HepG2 (cell line): ENCODE data around the gene RPL19. TPM values are rescaled to one million over a fixed set of nuclear protein-coding genes. Genes with fewer than 3 reads are reported as not detected.

ENCODE experiments used
- ATAC-seq: fragments of 200-7000 bp; cut with Tn5 transposase; 3 replicates; pipeline ENCODE4 v1.9.1; 2020; ENCODE audit warnings: mild to moderate bottlenecking, moderate library complexity
- BruUV-seq: library from RNA; stranded (reverse); fragments of 400-500 nt; replicated peaks from 2 replicates; lab custom pipeline; 2021; lab: Mats Ljungman, UMichigan
- CTCF ChIA-PET: fragments of 300-600 bp; formaldehyde crosslinking; extraction: SDS; loops from one replicate; lab custom pipeline; 2021; ENCODE audit warnings: low total read pairs, inconsistent platforms, low intra/inter-chr PET ratio; lab: Yijun Ruan, JAX
- POLR2A ChIA-PET: fragments of 350-600 bp; sonication (Branson Sonifier 250); formaldehyde crosslinking; loops from one replicate; lab custom pipeline; 2020; ENCODE audit warnings: antibody characterized with exemption, inconsistent platforms; lab: Yijun Ruan, JAX
- DNase-seq: peaks from one replicate; pipeline ENCODE4 v3.0.0-alpha.2; 2015; ENCODE audit warnings: low spot score
- FAIRE-seq: peaks from 3 replicates; lab custom pipeline; 2011; peaks lifted over from hg19 to GRCh38; lab: Jason Lieb, UNC
- H2AFZ ChIP-seq: one replicate; pipeline ENCODE4 v1.6.1; 2011; ENCODE audit warnings: low read length, inconsistent platforms
- H3K27ac ChIP-seq: fragments of 300-600 bp; 3 replicates; pipeline ENCODE4 v1.8.0; 2011; ENCODE audit warnings: mixed run types, mild to moderate bottlenecking, mixed read lengths, low read length, inconsistent platforms; ENCODE audit not compliant: insufficient read depth; ENCODE audit errors: extremely low read length
- H3K27me3 ChIP-seq, 2 experiments: fragments of 200-600 bp in 1 of 2; 2 replicates in 1 of 2; 3 replicates in 1 of 2; pipeline versions ENCODE4 v1.6.0 to v1.8.0; 2011; ENCODE audit warnings: low read length in 2 of 2, mild to moderate bottlenecking in 2 of 2, moderate library complexity in 2 of 2, inconsistent platforms in 1 of 2; ENCODE audit not compliant: insufficient read depth in 2 of 2, control insufficient read depth in 1 of 2
- H3K36me3 ChIP-seq, 2 experiments: fragments of 200-600 bp in 1 of 2; replicated peaks in 1 of 2; 2 replicates in 1 of 2; 3 replicates in 1 of 2; pipeline versions ENCODE4 v1.5.1 to v1.8.0; 2011; ENCODE audit warnings: low read length in 2 of 2, inconsistent platforms in 1 of 2; ENCODE audit not compliant: insufficient read depth in 2 of 2, control insufficient read depth in 1 of 2
- H3K4me1 ChIP-seq: 2 replicates; pipeline ENCODE4 v1.5.1; 2012; ENCODE audit warnings: low read length, inconsistent platforms; ENCODE audit not compliant: insufficient read depth
- H3K4me2 ChIP-seq: 2 replicates; pipeline ENCODE4 v1.6.0; 2011; ENCODE audit warnings: low read depth, low read length, inconsistent platforms
- H3K4me3 ChIP-seq, 3 experiments: fragments of 200-600 bp in 1 of 3; sonication (generic), shearing (Covaris generic) in 1 of 3; replicated peaks in 1 of 3; 2 replicates each; pipeline ENCODE4 v1.5.1; 2011 to 2016; ENCODE audit warnings: low read length in 3 of 3, inconsistent platforms in 2 of 3, low read depth in 2 of 3, mild to moderate bottlenecking in 2 of 3, control low read depth in 1 of 3, mixed read lengths in 1 of 3; ENCODE audit not compliant: insufficient read depth in 1 of 3
- H3K79me2 ChIP-seq: one replicate; pipeline ENCODE4 v1.6.1; 2011; ENCODE audit warnings: low read length, inconsistent platforms; ENCODE audit not compliant: insufficient read depth
- H3K9ac ChIP-seq: 2 replicates; pipeline ENCODE4 v1.6.0; 2011; ENCODE audit warnings: mild to moderate bottlenecking, low read depth, low read length, inconsistent platforms; ENCODE audit not compliant: insufficient read depth
- H3K9me3 ChIP-seq: 2 replicates; pipeline ENCODE4 v1.5.1; 2012; ENCODE audit warnings: mild to moderate bottlenecking, low read length
- H4K20me1 ChIP-seq: 2 replicates; pipeline ENCODE4 v1.6.0; 2011; ENCODE audit warnings: inconsistent platforms, mild to moderate bottlenecking, low read length, moderate library complexity; ENCODE audit not compliant: insufficient read depth
- AFF4 ChIP-seq: sonication (generic); formaldehyde crosslinking; IDR thresholded peaks from 2 replicates; pipeline ENCODE4 v1.4.0; 2020; ENCODE audit warnings: missing genetic modification reagents
- EZH2 ChIP-seq: conservative IDR thresholded peaks from 2 replicates; pipeline ENCODE4 v1.6.1; 2012; ENCODE audit warnings: mild to moderate bottlenecking, low read depth, low read length, moderate library complexity
- NFKB2 ChIP-seq: sonication (generic); formaldehyde crosslinking; IDR thresholded peaks from 2 replicates; pipeline ENCODE4 v1.4.0; 2020; ENCODE audit warnings: missing genetic modification reagents, borderline replicate concordance
- PHF8 ChIP-seq: sonication (generic); formaldehyde crosslinking; IDR thresholded peaks from 2 replicates; pipeline ENCODE4 v1.5.0; 2020; ENCODE audit warnings: missing genetic modification reagents
- SAP130 ChIP-seq: IDR thresholded peaks from 2 replicates; pipeline ENCODE4 v1.6.1; 2016; ENCODE audit warnings: low read depth
- SNRNP70 ChIP-seq: fragments of 200-400 bp; formaldehyde crosslinking; IDR thresholded peaks from 2 replicates; pipeline ENCODE4 v1.6.1; 2017; ENCODE audit warnings: mild to moderate bottlenecking, low read depth, low read length, moderate library complexity
- ZFX ChIP-seq: sonication (generic); formaldehyde crosslinking; IDR thresholded peaks from 2 replicates; pipeline ENCODE4 v1.4.0; 2020; ENCODE audit warnings: mild to moderate bottlenecking, low read depth, missing genetic modification reagents, moderate library complexity
- ZNF232 ChIP-seq: sonication (generic); formaldehyde crosslinking; IDR thresholded peaks from 2 replicates; pipeline ENCODE4 v1.4.0; 2020; ENCODE audit warnings: missing genetic modification reagents, borderline replicate concordance
- ZNF3 ChIP-seq: IDR thresholded peaks from 2 replicates; pipeline ENCODE4 v1.7.0; 2017; ENCODE audit warnings: inconsistent platforms
- ZNF460 ChIP-seq: sonication (generic); formaldehyde crosslinking; IDR thresholded peaks from 2 replicates; pipeline ENCODE4 v1.5.1; 2020; ENCODE audit warnings: missing genetic modification reagents, mild to moderate bottlenecking, borderline replicate concordance
- ZNF496 ChIP-seq: sonication (generic); formaldehyde crosslinking; IDR thresholded peaks from 2 replicates; pipeline ENCODE4 v1.8.1; 2023; ENCODE audit warnings: mild to moderate bottlenecking, moderate library complexity, missing genetic modification reagents; ENCODE audit not compliant: insufficient replicate concordance
- ZNF510 ChIP-seq: sonication (generic); formaldehyde crosslinking; IDR thresholded peaks from 2 replicates; pipeline ENCODE4 v1.4.0; 2020; ENCODE audit warnings: low read depth, mild to moderate bottlenecking, missing genetic modification reagents
- ZNF800 ChIP-seq: sonication (generic); formaldehyde crosslinking; IDR thresholded peaks from 2 replicates; pipeline ENCODE4 v1.4.0; 2020; ENCODE audit warnings: missing genetic modification reagents
- ZNF879 ChIP-seq: sonication (generic); formaldehyde crosslinking; IDR thresholded peaks from 2 replicates; pipeline ENCODE4 v1.8.1; 2023; ENCODE audit warnings: missing genetic modification reagents
- WGBS: methylation state at CpG from one replicate; pipeline ENCODE4 v1.1.6; 2017; ENCODE audit warnings: low lambda C conversion rate; 5-methylcytosine and 5-hydroxymethylcytosine counted together
- in situ Hi-C: cut with HindIII; loops from 2 replicates; pipeline ENCODE4 v1.10.0; 2017; ENCODE audit warnings: low pct_unique_long_range_greater_than_20kb; ENCODE audit not compliant: extremely low pct_ligation_motif_present
- intact Hi-C: fragments of 100-400 bp; cut with micrococcal nuclease; formaldehyde crosslinking; loops from one replicate; pipeline ENCODE4 v1.10.0; 2022; ENCODE audit not compliant: unreplicated experiment
- polyA plus RNA-seq, 8 experiments: library from polyadenylated mRNA; depleted of rRNA in 3 of 8; stranded (reverse) in 7 of 8; unstranded in 1 of 8; fragments of >200 nt; fragmentation: Illumina TruSeq in 4 of 8; extraction: Trizol in 4 of 8; gene quantifications; 2 replicates each; pipeline versions ENCODE4 v1.2.1 to v1.2.3, GENCODE V29; 2011 to 2016; ENCODE audit warnings: low read depth in 4 of 8, missing spikeins in 1 of 8, mixed read lengths in 1 of 8; ENCODE audit not compliant: insufficient read depth in 1 of 8
- total RNA-seq, 5 experiments: library from RNA; depleted of rRNA; stranded (reverse); fragments of >200 nt; fragmentation: Illumina TruSeq; extraction: Trizol; gene quantifications; 2 replicates each; pipeline ENCODE4 v1.2.3, GENCODE V29; 2016; ENCODE audit warnings: low read depth in 1 of 5

RPL19 gene
- total and polyA plus RNA-seq, 2 of the 13 experiments (the other 11 are each of a cell fraction or from before 2014, with no cell fraction given), result 2,522 to 2,768 TPM

GRCh38 chr17:39224778-39225307 lies 24.8 kb downstream of the RPL19 start:
- in situ Hi-C loops (no loop called here), intact Hi-C loops (no loop called here)
- no peak for DNase-seq
- Histone ChIP-seq H3K4me1 (peaks cover 6% of the 10 kb centered on the region; the same call in 1 of the 2 replicates), H3K36me3 (no peaks in the 10 kb centered on the region), H3K4me3 (peak overlapping the region in 1 of 3 experiments; percentile 16; a peak in 1 of 6 replicates), H3K9ac (no peak overlapping the region), H3K27me3 (peaks cover 26 to 76% of the 10 kb centered on the region in 2 experiments), H4K20me1 (no peaks in the 10 kb centered on the region), H3K4me2 (peak overlapping the region; percentile 51; the same call in 1 of the 2 replicates), H3K9me3 (no peaks in the 10 kb centered on the region), H3K27ac (no peak overlapping the region), H3K79me2 (no peaks in the 10 kb centered on the region), H2AFZ (no peak overlapping the region)
- no TSS peak for BruUV-seq
- TF ChIP-seq PHF8 (CRISPR knock-in tag) (no peak), NFKB2 (no peak), ZNF3 (CRISPR knock-in tag) (no peak), ZNF800 (peak; percentile 21; the same call in 1 of the 2 replicates), EZH2 (peak; percentile 97), ZNF510 (CRISPR knock-in tag) (no peak), ZNF496 (CRISPR knock-in tag) (no peak), SNRNP70 (no peak), ZNF879 (CRISPR knock-in tag) (no peak), SAP130 (CRISPR knock-in tag) (no peak), ZNF460 (CRISPR knock-in tag) (no peak), ZNF232 (CRISPR knock-in tag) (no peak), AFF4 (CRISPR knock-in tag) (no peak), ZFX (no peak)
- WGBS, result 21% methylated on average over 39 of the region's 68 CpGs
- peak; percentile 15 for ATAC-seq
- POLR2A ChIA-PET, result no interaction called here
- no peak for FAIRE-seq
- CTCF ChIA-PET, result no interaction called here
